Fibroblast of the aortic adventitia (primary cell): ENCODE measurements around the gene CLPX. TPM values are rescaled to one million over a fixed set of nuclear protein-coding genes. Genes with fewer than 3 reads are reported as not detected.
"Not testable (repeated sequence)": the region's sequence is repeated elsewhere in the genome, so short reads cannot be mapped to it uniquely, and the experiment has no call there.

Experiments used
- DNase-seq: peaks from one replicate; pipeline ENCODE4 v3.0.0-alpha.2; 2010; ENCODE audit warnings: low read depth
- H3K4me3 ChIP-seq: 2 replicates; pipeline ENCODE4 v1.5.1; 2011; ENCODE audit warnings: low read depth, mild to moderate bottlenecking, control low read depth, low read length, moderate library complexity
- CTCF ChIP-seq: IDR thresholded peaks from 2 replicates; pipeline ENCODE4 v1.5.1; 2011; ENCODE audit warnings: mild to moderate bottlenecking, low read length, control low read depth, inconsistent platforms; ENCODE audit not compliant: insufficient read depth
- total RNA-seq: library from RNA; depleted of rRNA; stranded (reverse); fragments of >200 nt; gene quantifications from 2 replicates; pipeline ENCODE4 v1.2.3, GENCODE V29; 2012; ENCODE audit warnings: low replicate concordance

CLPX gene
- total RNA-seq, 1 donor = 40.4 TPM

GRCh38 chr15:65156692-65157091 lies 28.4 kb downstream of the CLPX start:
- TF ChIP-seq CTCF = no peak
- no peak overlapping the region for H3K4me3 ChIP-seq
- DNase-seq = no peak

- H3K4me3 ChIP-seq = no peak overlapping the region
- no peak for DNase-seq
- TF ChIP-seq CTCF = no peak
Measured at GRCh38 chr15:65154720-65155119, 30.4 kb downstream of the CLPX start.

GRCh38 chr15:65147902-65148301 lies 37.2 kb downstream of the CLPX start:
- no peak for TF ChIP-seq CTCF
- H3K4me3 ChIP-seq = no peak overlapping the region
- DNase-seq = no peak

GRCh38 chr15:65146438-65146837 lies 38.7 kb downstream of the CLPX start:
- H3K4me3 ChIP-seq = no peak overlapping the region
- TF ChIP-seq CTCF = no peak
- DNase-seq = no peak

GRCh38 chr15:65138631-65139030 lies 46.5 kb downstream of the CLPX start:
- DNase-seq, H3K4me3 ChIP-seq: not testable (repeated sequence)

GRCh38 chr15:65137893-65138292 lies 47.2 kb downstream of the CLPX start:
- DNase-seq, H3K4me3 ChIP-seq: not testable (repeated sequence)

GRCh38 chr15:65137089-65137488 lies 48.1 kb downstream of the CLPX start:
- H3K4me3 ChIP-seq, DNase-seq: not testable (repeated sequence)

- no peak for TF ChIP-seq CTCF
- no peak for DNase-seq
- H3K4me3 ChIP-seq = no peak overlapping the region
Measured at GRCh38 chr15:65134538-65134937, 50.6 kb downstream of the CLPX start.
